ENCODE measurements around the gene TMC1.
"Not testable (repeated sequence)": the region's sequence is repeated elsewhere in the genome, so short reads cannot be mapped to it uniquely, and the experiment has no call there.

TMC1 gene

DNA sequence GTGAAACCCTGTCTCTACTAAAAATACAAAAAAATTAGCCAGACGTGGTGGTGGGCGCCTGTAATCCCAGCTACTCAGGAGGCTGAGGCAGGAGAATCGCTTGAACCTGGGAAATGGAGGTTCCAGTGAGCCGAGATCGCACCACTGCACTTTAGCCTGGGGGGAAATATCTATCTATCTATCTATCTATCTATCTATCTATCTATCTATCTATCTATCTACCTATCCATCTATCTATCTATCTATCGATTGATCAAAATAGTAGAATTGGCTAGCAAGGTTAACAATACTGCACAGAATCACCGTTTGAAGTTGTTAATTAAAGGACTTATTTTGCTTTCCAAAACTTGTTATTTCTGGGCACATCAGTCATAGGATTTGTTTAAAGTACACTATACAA lies 341.4 kb downstream of the TMC1 start:
- not testable (repeated sequence) for DNase-seq
- in situ Hi-C loops (cut with HindIII; ENCODE audit: low pct_ligation_motif_present, low pct_unique_long_range_greater_than_20kb, low sequenced_read_pairs), result loop anchor here (25.0 kb wide), 2 partner anchors 225 to 325 kb away; no protein-coding TSS in a partner anchor

DNA sequence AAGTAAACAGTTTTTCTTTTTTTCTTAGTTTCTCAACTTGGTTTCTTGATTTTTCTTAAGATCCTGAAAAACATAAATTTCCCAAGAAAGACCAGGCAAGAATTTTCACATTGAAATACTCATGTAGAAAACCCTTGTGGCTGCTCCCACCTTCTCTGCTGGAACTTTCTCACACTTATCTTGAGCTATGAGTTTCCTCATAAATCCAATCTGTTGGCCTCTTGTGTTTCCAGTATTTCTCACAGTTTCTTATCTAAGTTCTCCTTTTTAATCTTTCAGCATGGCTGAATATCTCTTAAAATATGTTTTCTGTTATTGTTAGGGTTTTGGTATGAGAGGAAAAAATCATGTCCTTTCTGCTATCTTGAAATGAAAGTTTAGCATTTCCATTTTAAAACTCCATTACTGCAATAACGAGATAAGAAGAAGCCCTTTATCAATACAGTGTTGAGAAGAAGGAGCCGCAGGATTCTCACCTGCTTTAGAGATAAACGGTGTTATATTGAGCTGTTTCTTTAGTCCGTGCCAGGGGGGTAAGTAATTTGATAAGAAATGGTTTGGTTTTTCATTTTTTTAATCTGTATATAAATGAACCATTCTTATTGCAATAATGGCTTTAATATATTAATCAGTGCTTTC lies 342.2 kb downstream of the TMC1 start:
- DNase-seq, result no peak
- in situ Hi-C loops (cut with HindIII; ENCODE audit: low pct_ligation_motif_present, low pct_unique_long_range_greater_than_20kb, low sequenced_read_pairs), result loop anchor here (25.0 kb wide), 2 partner anchors 224 to 324 kb away; no protein-coding TSS in a partner anchor

DNA sequence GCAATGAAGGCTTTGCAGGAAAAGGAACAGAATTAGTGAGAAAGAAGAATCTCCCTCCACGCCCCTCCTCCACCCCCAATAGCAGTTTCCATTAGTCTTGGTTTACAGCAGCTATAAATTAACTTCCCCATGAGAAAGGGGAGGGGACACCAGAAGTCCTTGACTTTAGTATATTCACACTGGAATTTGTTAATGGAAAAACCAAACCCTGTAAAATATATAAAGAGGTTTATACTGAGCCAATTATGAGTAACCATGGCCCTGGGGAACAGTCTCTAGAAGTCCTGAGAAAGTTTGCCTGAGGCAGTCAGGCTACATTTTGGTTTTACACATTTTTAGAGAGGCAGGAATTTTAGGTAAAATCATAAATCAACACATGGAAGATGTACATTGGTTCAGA lies 342.9 kb downstream of the TMC1 start:
- in situ Hi-C loops (cut with HindIII; ENCODE audit: low pct_ligation_motif_present, low pct_unique_long_range_greater_than_20kb, low sequenced_read_pairs), result loop anchor here (25.0 kb wide), 2 partner anchors 223 to 323 kb away; no protein-coding TSS in a partner anchor

DNA sequence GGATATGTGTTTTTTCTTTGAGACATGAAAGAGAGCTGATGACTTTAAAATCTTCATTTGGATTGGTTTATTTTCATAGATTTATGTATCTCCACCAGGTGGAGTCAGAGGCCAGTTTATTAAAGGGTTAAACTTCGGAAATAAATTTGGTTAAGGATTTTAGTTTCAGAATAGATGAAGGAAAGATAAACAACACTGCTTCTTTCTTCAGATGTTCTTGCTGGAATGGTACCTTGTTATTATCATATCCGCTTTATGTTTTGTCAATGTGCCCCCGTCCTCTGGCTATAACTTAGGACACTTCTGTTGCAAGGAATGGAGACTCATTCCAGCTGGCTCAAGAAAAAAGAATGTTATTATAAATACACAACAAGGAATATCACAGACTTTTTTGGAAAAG lies 350.3 kb downstream of the TMC1 start:
- peak; percentile 25 for DNase-seq
- in situ Hi-C loops (cut with HindIII; ENCODE audit: low pct_ligation_motif_present, low pct_unique_long_range_greater_than_20kb, low sequenced_read_pairs), result loop anchor here (25.0 kb wide), 2 partner anchors 216 to 316 kb away; no protein-coding TSS in a partner anchor

More for the DNA sequence above, 342.9 kb downstream of the TMC1 start:
- DNase-seq, result no peak

DNA sequence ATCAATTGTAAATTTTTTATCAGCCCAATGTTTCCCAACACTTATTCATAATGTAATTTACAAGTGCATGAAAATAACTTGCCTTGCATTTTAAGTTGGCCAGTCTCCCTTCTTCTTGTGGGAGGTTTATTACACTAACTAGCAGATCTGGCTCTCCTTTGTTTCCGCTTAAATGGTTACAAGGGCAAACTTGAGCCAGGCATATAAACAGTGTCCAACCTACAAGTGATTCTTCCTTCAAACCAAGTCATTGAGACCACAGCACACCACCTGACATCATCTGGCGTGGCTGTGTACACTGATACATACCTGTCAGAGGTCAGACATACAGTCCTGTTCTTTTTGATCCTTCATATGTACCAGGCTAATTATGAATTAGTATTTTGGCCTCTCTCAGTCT lies 351.3 kb downstream of the TMC1 start:
- no peak for DNase-seq
- in situ Hi-C loops (cut with HindIII; ENCODE audit: low pct_ligation_motif_present, low pct_unique_long_range_greater_than_20kb, low sequenced_read_pairs), result loop anchor here (25.0 kb wide), 2 partner anchors 215 to 315 kb away; no protein-coding TSS in a partner anchor

DNA sequence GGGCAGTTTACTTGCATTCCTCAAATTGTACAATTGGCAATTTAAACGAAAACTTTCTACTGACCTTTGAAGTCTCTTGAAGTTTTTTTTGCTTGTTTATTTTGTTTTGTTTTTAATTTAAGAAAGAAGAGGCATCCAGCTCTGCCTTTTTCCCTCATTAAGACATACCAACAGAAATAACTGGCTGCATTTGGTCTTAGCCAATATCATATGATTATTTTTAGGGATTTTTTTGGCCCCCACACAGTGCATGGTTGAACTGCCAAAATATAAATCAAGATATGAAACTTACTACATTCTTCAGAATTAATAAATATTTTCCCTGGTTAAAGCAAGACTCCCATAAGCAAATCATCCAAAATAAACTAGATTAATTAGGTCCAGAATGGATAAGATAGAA lies 352.0 kb downstream of the TMC1 start:
- in situ Hi-C loops (cut with HindIII; ENCODE audit: low pct_ligation_motif_present, low pct_unique_long_range_greater_than_20kb, low sequenced_read_pairs), result loop anchor here (25.0 kb wide), 2 partner anchors 214 to 314 kb away; no protein-coding TSS in a partner anchor
- DNase-seq, result no peak

DNA sequence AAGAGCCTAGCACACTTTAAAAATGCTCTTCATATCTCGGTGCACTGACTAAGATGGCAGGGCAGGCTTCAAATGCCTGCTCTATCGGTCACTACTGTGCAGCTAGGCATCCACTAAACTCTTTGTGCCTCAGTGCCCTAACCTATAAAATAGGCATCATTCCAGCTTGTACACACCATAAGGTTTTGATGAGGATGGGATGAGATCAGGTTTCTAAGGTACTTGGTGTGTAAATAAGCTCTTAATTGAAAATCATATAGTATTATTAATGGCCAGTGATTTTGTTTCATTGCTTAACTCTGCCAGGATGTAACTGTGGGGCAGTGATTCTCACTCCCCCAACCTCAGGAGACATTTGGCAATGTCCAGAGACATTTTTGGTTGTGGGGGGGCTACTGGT lies 352.9 kb downstream of the TMC1 start:
- in situ Hi-C loops (cut with HindIII; ENCODE audit: low pct_ligation_motif_present, low pct_unique_long_range_greater_than_20kb, low sequenced_read_pairs), result loop anchor here (25.0 kb wide), 2 partner anchors 213 to 313 kb away; no protein-coding TSS in a partner anchor
- no peak for DNase-seq

DNA sequence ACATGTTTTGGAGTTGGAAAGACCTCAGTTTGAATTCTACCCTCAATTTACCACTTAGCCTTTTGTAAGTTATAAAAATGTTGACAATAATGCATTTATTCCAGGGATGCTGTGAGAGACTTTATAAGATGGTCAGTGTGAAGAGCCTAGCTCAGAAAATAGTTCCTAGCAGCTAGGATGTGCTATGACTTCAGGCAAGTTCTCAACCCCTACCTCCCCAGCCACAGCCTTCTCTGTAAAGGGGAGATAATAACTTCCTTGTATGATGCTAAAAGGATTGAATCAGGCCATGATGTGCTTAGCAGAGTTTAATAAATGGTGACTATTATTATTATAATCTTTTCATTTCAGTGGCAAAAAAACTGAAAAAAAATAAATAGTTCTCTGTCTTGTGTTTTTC lies 353.8 kb downstream of the TMC1 start:
- DNase-seq, result no peak
- in situ Hi-C loops (cut with HindIII; ENCODE audit: low pct_ligation_motif_present, low pct_unique_long_range_greater_than_20kb, low sequenced_read_pairs), result no loop called here

DNA sequence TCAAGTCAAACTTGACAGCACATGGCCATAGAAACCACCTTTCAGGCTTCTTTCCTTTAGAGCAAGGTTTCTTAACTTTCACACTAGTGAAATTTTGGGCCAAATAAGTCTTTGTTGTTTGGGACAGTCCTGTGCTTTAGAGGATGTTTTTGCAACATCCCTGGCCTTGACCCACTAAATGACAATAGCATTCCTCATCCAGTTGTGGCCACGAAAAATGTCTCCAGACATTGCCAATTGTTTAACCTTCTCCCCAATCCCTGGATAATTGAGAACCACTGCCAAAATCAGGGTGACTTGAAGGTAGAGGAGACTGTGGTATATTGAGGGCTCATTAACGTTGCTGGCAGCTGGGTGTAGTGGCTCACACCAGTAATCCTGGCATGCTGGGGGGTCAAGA lies 359.4 kb downstream of the TMC1 start:
- in situ Hi-C loops (cut with HindIII; ENCODE audit: low pct_ligation_motif_present, low pct_unique_long_range_greater_than_20kb, low sequenced_read_pairs), result no loop called here
- DNase-seq, result no peak

DNA sequence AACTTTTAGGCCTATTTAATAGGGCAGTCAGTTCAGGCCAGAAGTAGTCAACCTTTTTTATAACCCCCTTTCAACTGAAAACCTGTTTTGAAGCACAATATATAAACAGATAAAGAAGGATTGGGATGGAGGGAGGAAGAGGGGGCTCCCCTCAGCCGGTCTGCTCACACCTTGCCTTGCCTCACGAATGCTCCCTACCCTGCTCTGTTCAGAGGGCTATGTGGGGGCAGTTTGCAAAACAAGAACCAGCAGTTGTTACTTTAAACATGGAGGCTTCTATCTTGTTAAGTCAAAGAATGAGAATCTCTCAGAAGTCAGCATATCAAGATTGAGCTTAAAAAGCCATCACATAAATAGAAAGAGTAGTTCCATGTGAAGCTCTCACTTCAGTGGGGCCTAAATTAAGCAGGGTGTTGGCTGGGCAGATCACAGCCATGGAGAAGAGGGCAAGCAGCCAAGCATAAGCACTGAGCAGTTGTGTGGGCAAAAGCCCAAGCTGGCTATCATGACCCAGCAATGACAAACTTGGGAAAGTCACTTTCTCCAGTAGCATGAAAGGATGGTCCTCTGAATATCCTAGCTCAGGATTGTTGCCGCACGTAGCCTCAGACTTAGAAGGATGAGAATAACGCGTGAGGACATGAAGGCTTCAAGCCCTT lies 360.8 kb downstream of the TMC1 start:
- DNase-seq, result no peak
- in situ Hi-C loops (cut with HindIII; ENCODE audit: low pct_ligation_motif_present, low pct_unique_long_range_greater_than_20kb, low sequenced_read_pairs), result no loop called here

DNA sequence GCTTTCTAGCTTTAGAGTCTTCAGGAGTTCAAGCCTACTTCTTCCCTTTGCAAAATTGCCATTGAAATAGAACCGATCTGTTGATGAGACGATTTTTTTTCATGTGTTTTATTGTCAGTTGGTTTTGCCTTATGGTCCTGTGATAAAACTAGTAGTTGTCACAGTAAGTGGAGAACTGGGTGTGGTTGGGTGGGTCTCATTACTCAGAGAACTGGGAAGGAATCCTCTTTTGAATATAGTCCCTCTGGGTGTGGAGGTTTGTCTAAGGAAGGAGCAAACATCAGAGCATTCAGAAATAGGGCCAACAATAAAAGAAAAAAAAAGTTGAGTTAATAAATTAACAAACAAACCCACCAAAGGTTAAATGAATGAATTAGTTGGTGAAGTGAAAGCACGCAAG lies 362.5 kb downstream of the TMC1 start:
- in situ Hi-C loops (cut with HindIII; ENCODE audit: low pct_ligation_motif_present, low pct_unique_long_range_greater_than_20kb, low sequenced_read_pairs), result no loop called here
- DNase-seq, result no peak

DNA sequence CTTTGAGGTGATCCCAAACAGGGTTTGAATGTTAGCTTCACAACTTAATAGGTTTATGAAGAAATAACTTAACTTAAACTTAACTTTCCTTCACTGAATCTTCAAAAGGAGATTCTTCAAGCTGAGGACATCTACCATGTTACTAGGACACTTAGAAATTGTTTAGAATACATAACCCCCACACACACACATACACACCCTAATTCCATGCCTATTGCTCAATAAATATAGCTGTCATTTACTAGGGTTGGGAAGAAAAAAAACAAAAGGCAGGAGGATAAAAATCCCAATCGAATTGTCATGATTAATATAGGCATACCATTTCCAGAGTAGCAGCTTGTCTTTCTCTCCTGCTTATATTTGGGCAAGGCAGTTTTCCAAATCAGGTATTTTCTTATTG lies 363.1 kb downstream of the TMC1 start:
- no peak for DNase-seq
- in situ Hi-C loops (cut with HindIII; ENCODE audit: low pct_ligation_motif_present, low pct_unique_long_range_greater_than_20kb, low sequenced_read_pairs), result no loop called here

Measured in ACHN (cell line).